Measurements from ENCODE around the gene TENT5C.

The TENT5C gene

DNA sequence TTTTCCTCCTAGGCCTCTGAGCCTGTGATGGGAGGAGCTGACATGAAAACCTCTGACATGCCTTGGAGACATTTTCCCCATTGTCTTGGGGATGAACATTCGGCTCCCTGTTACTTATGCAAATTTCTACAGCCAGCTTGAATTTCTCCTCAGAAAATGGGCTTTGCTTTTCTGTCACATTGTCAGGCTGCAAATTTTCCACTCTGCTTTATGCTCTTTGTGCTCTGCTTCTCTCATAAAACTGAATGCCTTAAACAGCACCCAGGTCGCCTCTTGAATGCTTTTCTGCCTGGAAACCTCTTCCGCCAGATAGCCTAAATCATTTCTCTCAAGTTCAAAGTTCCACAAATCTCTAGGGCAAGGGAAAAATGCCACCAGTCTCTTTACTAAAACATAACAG lies 46.7 kb upstream of the TENT5C start:
- H3K23ac ChIP-seq (ENCODE audit: low read depth, low read length, poor library complexity), result no peak overlapping the region
- peaks cover 0 to 2% of the 10 kb centered on the region in 2 donors for H3K9me3 ChIP-seq (replicated peaks in 1 of 2; ENCODE audit: control insufficient read depth in 2 of 2, insufficient read depth in 1 of 2, low read depth in 1 of 2, low read length in 2 of 2)
- peaks cover 0 to 3% (median 0%) of the 10 kb centered on the region in 3 experiments for H3K27me3 ChIP-seq (ENCODE audit: control insufficient read depth in 3 of 3, insufficient read depth in 3 of 3, low read depth in 1 of 3, low read length in 3 of 3)
- no peak overlapping the region for H3K4me3 ChIP-seq (ENCODE audit: low read length in 2 of 2)
- H2BK5ac ChIP-seq (ENCODE audit: low read length), result no peak overlapping the region
- H2AK5ac ChIP-seq (ENCODE audit: low read depth, low read length), result no peak overlapping the region
- no peak overlapping the region for H2BK15ac ChIP-seq (ENCODE audit: low read length)
- no CpG with 5 or more reads among the region's 3 CpGs for WGBS, 2 donors (ENCODE audit: extremely low coverage in 2 of 2, insufficient read length in 2 of 2, insufficient replicate concordance in 1 of 2)
- no peak overlapping the region for H2BK120ac ChIP-seq (ENCODE audit: low read depth, low read length)
- no peak overlapping the region for H3K9ac ChIP-seq (ENCODE audit: low read depth, low read length, poor library complexity)
- H3K4me1 ChIP-seq (ENCODE audit: control insufficient read depth in 2 of 2, insufficient read depth in 1 of 2, low read depth in 1 of 2, low read length in 2 of 2), result no peaks in the 10 kb centered on the region
- H3K4ac ChIP-seq (ENCODE audit: low read length), result no peak overlapping the region
- H3K14ac ChIP-seq (ENCODE audit: low read length), result no peak overlapping the region
- H3K79me1 ChIP-seq (ENCODE audit: low read depth, low read length), result no peaks in the 10 kb centered on the region
- no peak overlapping the region for H4K8ac ChIP-seq (ENCODE audit: low read depth, low read length)
- no peak overlapping the region for H2AFZ ChIP-seq (ENCODE audit: low read length)
- H3K4me2 ChIP-seq (ENCODE audit: insufficient read depth, low read length, poor library complexity, severe bottlenecking), result no peak overlapping the region
- no peak overlapping the region for H4K91ac ChIP-seq (ENCODE audit: low read depth, low read length, poor library complexity)
- no peaks in the 10 kb centered on the region for H3K36me3 ChIP-seq (replicated peaks in 1 of 2; ENCODE audit: control insufficient read depth in 2 of 2, insufficient read depth in 2 of 2, low read length in 2 of 2)
- no peak overlapping the region for H3K18ac ChIP-seq (ENCODE audit: low read length)
- H2BK12ac ChIP-seq (ENCODE audit: low read length), result no peak overlapping the region
- no peak overlapping the region for H3K27ac ChIP-seq (replicated peaks; ENCODE audit: low read length)
- DNase-seq (ENCODE audit: low spot score), result no peak

- no CpG with 5 or more reads among the region's 3 CpGs for WGBS, 2 donors (ENCODE audit: extremely low coverage in 2 of 2, insufficient read length in 2 of 2, insufficient replicate concordance in 1 of 2)
- Histone ChIP-seq H3K9me3 (replicated peaks in 1 of 2; ENCODE audit: control insufficient read depth in 2 of 2, insufficient read depth in 1 of 2, low read depth in 1 of 2, low read length in 2 of 2) (peaks cover 0 to 2% of the 10 kb centered on the region in 2 donors), H3K27ac (replicated peaks; ENCODE audit: low read length) (no peak overlapping the region)
These were observed 45.9 kb upstream of the TENT5C start for GRCh38 chr1:117559985-117560384.

DNA sequence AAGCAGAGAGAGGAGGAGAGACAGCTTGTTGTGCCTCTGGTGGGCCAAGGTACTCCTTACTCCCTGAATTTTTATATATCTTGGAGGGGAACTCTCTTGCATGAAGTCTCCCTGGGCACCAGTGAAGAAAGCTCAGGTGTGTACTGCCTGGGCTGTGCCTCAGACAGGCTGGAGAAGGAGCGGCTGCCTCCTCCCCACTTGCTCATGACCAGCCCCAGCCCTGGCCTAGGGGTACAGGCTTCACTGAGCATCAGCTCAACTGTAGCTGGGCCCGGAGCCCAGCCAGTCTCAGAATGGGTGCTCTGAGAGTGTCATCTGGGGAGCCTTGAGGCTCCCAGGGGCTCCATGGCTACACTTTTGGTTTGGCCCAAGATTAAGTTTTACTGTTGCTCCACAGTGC lies 44.8 kb upstream of the TENT5C start:
- Histone ChIP-seq H2BK12ac (ENCODE audit: low read length) (no peak overlapping the region), H3K79me1 (ENCODE audit: low read depth, low read length) (no peaks in the 10 kb centered on the region), H2BK15ac (ENCODE audit: low read length) (no peak overlapping the region), H3K4me1 (ENCODE audit: control insufficient read depth in 2 of 2, insufficient read depth in 1 of 2, low read depth in 1 of 2, low read length in 2 of 2) (peaks cover 0 to 8% of the 10 kb centered on the region in 2 donors), H3K27me3 (ENCODE audit: control insufficient read depth in 3 of 3, insufficient read depth in 3 of 3, low read depth in 1 of 3, low read length in 3 of 3) (no peaks in the 10 kb centered on the region), H3K36me3 (replicated peaks in 1 of 2; ENCODE audit: control insufficient read depth in 2 of 2, insufficient read depth in 2 of 2, low read length in 2 of 2) (no peaks in the 10 kb centered on the region), H4K91ac (ENCODE audit: low read depth, low read length, poor library complexity) (no peak overlapping the region), H2BK120ac (ENCODE audit: low read depth, low read length) (no peak overlapping the region), H3K18ac (ENCODE audit: low read length) (no peak overlapping the region), H3K23ac (ENCODE audit: low read depth, low read length, poor library complexity) (no peak overlapping the region), H4K8ac (ENCODE audit: low read depth, low read length) (no peak overlapping the region), H3K4ac (ENCODE audit: low read length) (no peak overlapping the region), H3K4me3 (ENCODE audit: low read length in 2 of 2) (no peak overlapping the region), H3K9me3 (replicated peaks in 1 of 2; ENCODE audit: control insufficient read depth in 2 of 2, insufficient read depth in 1 of 2, low read depth in 1 of 2, low read length in 2 of 2) (peaks cover 0 to 2% of the 10 kb centered on the region in 2 donors), H3K4me2 (ENCODE audit: insufficient read depth, low read length, poor library complexity, severe bottlenecking) (no peak overlapping the region), H3K27ac (replicated peaks; ENCODE audit: low read length) (no peak overlapping the region), H3K14ac (ENCODE audit: low read length) (no peak overlapping the region), H2AFZ (ENCODE audit: low read length) (no peak overlapping the region), H2AK5ac (ENCODE audit: low read depth, low read length) (no peak overlapping the region), H3K9ac (ENCODE audit: low read depth, low read length, poor library complexity) (no peak overlapping the region), H2BK5ac (ENCODE audit: low read length) (no peak overlapping the region)
- no CpG with 5 or more reads among the region's 2 CpGs for WGBS, 2 donors (ENCODE audit: extremely low coverage in 2 of 2, insufficient read length in 2 of 2, insufficient replicate concordance in 1 of 2)
- no peak for DNase-seq (ENCODE audit: low spot score)

More at GRCh38 chr1:117559985-117560384, 45.9 kb upstream of the TENT5C start:
- H2AFZ ChIP-seq (ENCODE audit: low read length), result no peak overlapping the region
- no peak overlapping the region for H4K91ac ChIP-seq (ENCODE audit: low read depth, low read length, poor library complexity)
- H3K79me1 ChIP-seq (ENCODE audit: low read depth, low read length), result no peaks in the 10 kb centered on the region
- peaks cover 0 to 3% (median 0%) of the 10 kb centered on the region in 3 experiments for H3K27me3 ChIP-seq (ENCODE audit: control insufficient read depth in 3 of 3, insufficient read depth in 3 of 3, low read depth in 1 of 3, low read length in 3 of 3)
- H3K9ac ChIP-seq (ENCODE audit: low read depth, low read length, poor library complexity), result no peak overlapping the region
- H3K36me3 ChIP-seq (replicated peaks in 1 of 2; ENCODE audit: control insufficient read depth in 2 of 2, insufficient read depth in 2 of 2, low read length in 2 of 2), result no peaks in the 10 kb centered on the region
- H3K4ac ChIP-seq (ENCODE audit: low read length), result no peak overlapping the region
- no peak overlapping the region for H2BK15ac ChIP-seq (ENCODE audit: low read length)
- peaks cover 0 to 5% of the 10 kb centered on the region in 2 donors for H3K4me1 ChIP-seq (ENCODE audit: control insufficient read depth in 2 of 2, insufficient read depth in 1 of 2, low read depth in 1 of 2, low read length in 2 of 2)
- no peak overlapping the region for H2BK12ac ChIP-seq (ENCODE audit: low read length)
- H2BK120ac ChIP-seq (ENCODE audit: low read depth, low read length), result no peak overlapping the region
- H3K18ac ChIP-seq (ENCODE audit: low read length), result no peak overlapping the region
- no peak overlapping the region for H2BK5ac ChIP-seq (ENCODE audit: low read length)
- no peak overlapping the region for H3K23ac ChIP-seq (ENCODE audit: low read depth, low read length, poor library complexity)
- H4K8ac ChIP-seq (ENCODE audit: low read depth, low read length), result no peak overlapping the region
- no peak for DNase-seq (ENCODE audit: low spot score)
- no peak overlapping the region for H3K14ac ChIP-seq (ENCODE audit: low read length)
- H3K4me2 ChIP-seq (ENCODE audit: insufficient read depth, low read length, poor library complexity, severe bottlenecking), result no peak overlapping the region
- no peak overlapping the region for H2AK5ac ChIP-seq (ENCODE audit: low read depth, low read length)
- H3K4me3 ChIP-seq (ENCODE audit: low read length in 2 of 2), result no peak overlapping the region

GRCh38 chr1:117561551-117561950 lies 44.3 kb upstream of the TENT5C start:
- no peak overlapping the region for H2AFZ ChIP-seq (ENCODE audit: low read length)
- no peak overlapping the region for H2BK5ac ChIP-seq (ENCODE audit: low read length)
- H3K9me3 ChIP-seq (replicated peaks in 1 of 2; ENCODE audit: control insufficient read depth in 2 of 2, insufficient read depth in 1 of 2, low read depth in 1 of 2, low read length in 2 of 2), result peaks cover 0 to 2% of the 10 kb centered on the region in 2 donors
- peaks cover 0 to 8% of the 10 kb centered on the region in 2 donors for H3K4me1 ChIP-seq (ENCODE audit: control insufficient read depth in 2 of 2, insufficient read depth in 1 of 2, low read depth in 1 of 2, low read length in 2 of 2)
- H3K27me3 ChIP-seq (ENCODE audit: control insufficient read depth in 3 of 3, insufficient read depth in 3 of 3, low read depth in 1 of 3, low read length in 3 of 3), result no peaks in the 10 kb centered on the region
- H2BK12ac ChIP-seq (ENCODE audit: low read length), result no peak overlapping the region
- no peaks in the 10 kb centered on the region for H3K36me3 ChIP-seq (replicated peaks in 1 of 2; ENCODE audit: control insufficient read depth in 2 of 2, insufficient read depth in 2 of 2, low read length in 2 of 2)
- no peaks in the 10 kb centered on the region for H3K79me1 ChIP-seq (ENCODE audit: low read depth, low read length)
- H4K91ac ChIP-seq (ENCODE audit: low read depth, low read length, poor library complexity), result no peak overlapping the region
- no peak overlapping the region for H2BK120ac ChIP-seq (ENCODE audit: low read depth, low read length)
- H3K9ac ChIP-seq (ENCODE audit: low read depth, low read length, poor library complexity), result no peak overlapping the region
- no peak overlapping the region for H3K4me3 ChIP-seq (ENCODE audit: low read length in 2 of 2)
- H2BK15ac ChIP-seq (ENCODE audit: low read length), result no peak overlapping the region
- H2AK5ac ChIP-seq (ENCODE audit: low read depth, low read length), result no peak overlapping the region
- WGBS, 2 donors (ENCODE audit: extremely low coverage in 2 of 2, insufficient read length in 2 of 2, insufficient replicate concordance in 1 of 2), result no CpG with 5 or more reads among the region's 2 CpGs
- no peak overlapping the region for H3K27ac ChIP-seq (replicated peaks; ENCODE audit: low read length)
- no peak overlapping the region for H3K4ac ChIP-seq (ENCODE audit: low read length)
- no peak overlapping the region for H3K23ac ChIP-seq (ENCODE audit: low read depth, low read length, poor library complexity)
- H3K14ac ChIP-seq (ENCODE audit: low read length), result no peak overlapping the region
- H3K18ac ChIP-seq (ENCODE audit: low read length), result no peak overlapping the region
- no peak overlapping the region for H3K4me2 ChIP-seq (ENCODE audit: insufficient read depth, low read length, poor library complexity, severe bottlenecking)
- no peak for DNase-seq (ENCODE audit: low spot score)
- H4K8ac ChIP-seq (ENCODE audit: low read depth, low read length), result no peak overlapping the region

Data from neuronal stem cell (in vitro differentiated cells).